Esophagus squamous epithelium (tissue), 5 donors: ENCODE data around the gene RAPGEF5. TPM values are rescaled to one million over a fixed set of nuclear protein-coding genes. Genes with fewer than 3 reads are reported as not detected.

Experiments used
- DNase-seq: peaks from one replicate; lab custom pipeline; 2025; lab: John Stamatoyannopoulos, UW
- H3K27ac ChIP-seq, 4 donors: fragments of 200-600 bp; sonication (generic); one replicate each; pipeline ENCODE4 v1.5.1; 2016 to 2019; ENCODE audit warnings: mild to moderate bottlenecking in 1 of 4
- H3K27me3 ChIP-seq, 4 donors: fragments of 200-600 bp; sonication (generic); 1 replicate in 3 of 4; 2 replicates in 1 of 4; pipeline versions ENCODE4 v1.5.1 to v1.6.0; 2017 to 2021; ENCODE audit warnings: antibody characterized with exemption in 1 of 4
- H3K36me3 ChIP-seq, 3 donors: fragments of 200-600 bp; sonication (generic); one replicate each; pipeline ENCODE4 v1.5.1; 2016 to 2019
- H3K4me1 ChIP-seq, 3 donors: fragments of 200-600 bp; sonication (generic); one replicate each; pipeline ENCODE4 v1.5.1; 2017 to 2019
- H3K4me3 ChIP-seq, 4 donors: fragments of 200-600 bp; sonication (generic); 1 replicate in 3 of 4; 2 replicates in 1 of 4; pipeline ENCODE4 v1.5.1; 2016 to 2019; ENCODE audit warnings: mild to moderate bottlenecking in 2 of 4, moderate library complexity in 1 of 4
- H3K9me3 ChIP-seq, 3 donors: fragments of 200-600 bp; sonication (generic); one replicate each; pipeline ENCODE4 v1.5.1; 2016 to 2019
- POLR2A ChIP-seq, 4 donors: fragments of 450-650 bp; IDR thresholded peaks; one replicate each; pipeline ENCODE4 v1.6.1; 2017; ENCODE audit warnings: antibody characterized with exemption in 4 of 4, mild to moderate bottlenecking in 4 of 4, moderate library complexity in 3 of 4
- WGBS, 2 donors: methylation state at CpG; one replicate each; pipeline ENCODE4 v1.1.5; 2018; 5-methylcytosine and 5-hydroxymethylcytosine counted together
- intact Hi-C: fragments of 100-400 bp; cut with DNase I; formaldehyde crosslinking; loops from one replicate; pipeline ENCODE4 v1.15.0; 2022
- total RNA-seq, 4 donors: library from RNA; depleted of rRNA; stranded (reverse); fragments of >200 nt; gene quantifications; one replicate each; pipeline ENCODE4 v1.1.0, GENCODE V29; 2016
- TF ChIP-seq, protein P1 (sequence below), 6 experiments: fragments of 450-650 bp in 4 of 6; fragments of 200-600 bp in 2 of 6; sonication (generic) in 2 of 6; IDR thresholded peaks; one replicate each; pipeline ENCODE4 v1.5.1; 2016 to 2019; ENCODE audit warnings: antibody characterized with exemption in 6 of 6, mild to moderate bottlenecking in 4 of 6, moderate library complexity in 4 of 6
- donor health status: DM: yes; HTN: yes; CAD: no.

RAPGEF5 gene
- total RNA-seq, 4 donors from 2014 or later = 16.9 to 50.5 (median 38.4) TPM

DNA sequence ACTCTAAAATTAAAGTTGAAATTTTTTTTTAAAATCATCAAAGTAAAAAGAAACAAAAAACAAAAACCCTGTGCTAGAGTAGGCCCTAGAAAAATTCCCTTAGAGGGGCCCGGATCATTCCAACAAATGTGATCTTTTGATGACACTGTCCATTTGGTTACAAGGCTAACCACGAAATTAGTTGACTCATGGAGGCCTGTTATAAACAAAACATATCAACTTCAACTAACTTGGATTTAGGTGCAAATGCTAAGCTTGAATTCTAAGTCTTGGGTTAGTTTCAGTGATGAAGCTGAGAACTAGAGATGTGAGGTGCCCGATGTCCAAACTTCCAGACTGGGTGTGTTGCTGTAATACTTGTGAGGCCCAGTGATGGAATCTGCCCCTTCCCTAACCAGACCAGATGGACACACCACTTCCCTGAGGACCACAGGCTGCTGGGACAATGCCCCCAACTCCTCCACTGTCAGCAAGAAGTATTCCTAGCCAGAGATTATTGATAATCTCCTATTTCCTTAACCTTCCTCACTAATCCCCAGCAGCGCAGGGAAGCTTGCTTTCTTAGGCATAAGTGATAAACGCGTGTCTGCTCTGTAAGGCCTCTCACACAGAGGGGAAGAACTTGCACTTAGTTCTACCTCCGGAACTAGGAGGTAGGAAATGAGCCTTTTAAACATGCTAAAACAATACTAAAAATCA lies 108.7 kb downstream of the RAPGEF5 start:
- Histone ChIP-seq H3K36me3 (peaks cover 0 to 17% (median 0%) of the 10 kb centered on the region in 3 donors), H3K27me3 (no peaks in the 10 kb centered on the region), H3K9me3 (peaks cover 0 to 6% (median 0%) of the 10 kb centered on the region in 3 donors), H3K4me3 (no peak overlapping the region), H3K27ac (no peak overlapping the region), H3K4me1 (no peaks in the 10 kb centered on the region)
- 88 to 89% methylated on average over 7 of the region's 7 CpGs for WGBS, 2 donors
- DNase-seq = no peak
- TF ChIP-seq, protein P1, sequence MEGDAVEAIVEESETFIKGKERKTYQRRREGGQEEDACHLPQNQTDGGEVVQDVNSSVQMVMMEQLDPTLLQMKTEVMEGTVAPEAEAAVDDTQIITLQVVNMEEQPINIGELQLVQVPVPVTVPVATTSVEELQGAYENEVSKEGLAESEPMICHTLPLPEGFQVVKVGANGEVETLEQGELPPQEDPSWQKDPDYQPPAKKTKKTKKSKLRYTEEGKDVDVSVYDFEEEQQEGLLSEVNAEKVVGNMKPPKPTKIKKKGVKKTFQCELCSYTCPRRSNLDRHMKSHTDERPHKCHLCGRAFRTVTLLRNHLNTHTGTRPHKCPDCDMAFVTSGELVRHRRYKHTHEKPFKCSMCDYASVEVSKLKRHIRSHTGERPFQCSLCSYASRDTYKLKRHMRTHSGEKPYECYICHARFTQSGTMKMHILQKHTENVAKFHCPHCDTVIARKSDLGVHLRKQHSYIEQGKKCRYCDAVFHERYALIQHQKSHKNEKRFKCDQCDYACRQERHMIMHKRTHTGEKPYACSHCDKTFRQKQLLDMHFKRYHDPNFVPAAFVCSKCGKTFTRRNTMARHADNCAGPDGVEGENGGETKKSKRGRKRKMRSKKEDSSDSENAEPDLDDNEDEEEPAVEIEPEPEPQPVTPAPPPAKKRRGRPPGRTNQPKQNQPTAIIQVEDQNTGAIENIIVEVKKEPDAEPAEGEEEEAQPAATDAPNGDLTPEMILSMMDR (IDR thresholded peaks at IDR 0.05) = no peak
- TF ChIP-seq POLR2A (IDR thresholded peaks at IDR 0.05) = no peak
- intact Hi-C loops = no loop called here

DNA sequence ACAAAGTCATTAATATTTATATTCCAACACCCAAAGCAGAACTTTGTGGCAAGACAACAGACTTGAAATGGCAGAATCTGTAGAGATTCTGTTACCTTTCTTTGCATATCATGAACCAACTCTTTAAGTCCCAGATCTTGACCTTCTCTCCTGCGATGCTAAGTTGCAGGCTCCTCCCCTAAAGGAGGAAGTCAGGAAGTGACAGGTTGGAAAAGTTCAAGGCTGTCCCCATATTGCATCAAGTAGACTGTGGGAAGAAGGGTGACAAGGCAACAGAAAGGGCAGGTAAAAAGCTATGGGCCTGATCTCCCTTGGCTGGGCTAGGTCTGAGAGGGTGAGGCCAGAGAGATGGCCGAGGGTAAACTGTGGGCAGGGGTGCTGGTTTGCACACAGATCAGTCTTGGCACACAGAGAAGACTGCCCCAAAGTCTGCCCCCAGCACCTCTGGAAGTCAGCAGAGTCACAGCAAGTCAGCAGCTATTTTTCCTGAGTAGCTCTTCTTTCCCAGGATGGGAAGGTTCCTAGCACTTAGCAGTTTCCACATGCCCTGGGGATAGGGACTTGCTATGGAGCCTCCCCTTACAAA lies 115.1 kb downstream of the RAPGEF5 start:
- Histone ChIP-seq H3K9me3 (peaks cover 0 to 6% (median 0%) of the 10 kb centered on the region in 3 donors), H3K27ac (no peak overlapping the region), H3K4me3 (no peak overlapping the region), H3K36me3 (peaks cover 0 to 24% (median 0%) of the 10 kb centered on the region in 3 donors), H3K4me1 (no peaks in the 10 kb centered on the region), H3K27me3 (no peaks in the 10 kb centered on the region)
- TF ChIP-seq, protein P1 (IDR thresholded peaks at IDR 0.05) = no peak
- no peak for TF ChIP-seq POLR2A (IDR thresholded peaks at IDR 0.05)
- intact Hi-C loops = no loop called here
- 96 to 100% methylated on average over 1 to 2 of the region's 2 CpGs for WGBS, 2 donors
- no peak for DNase-seq

DNA sequence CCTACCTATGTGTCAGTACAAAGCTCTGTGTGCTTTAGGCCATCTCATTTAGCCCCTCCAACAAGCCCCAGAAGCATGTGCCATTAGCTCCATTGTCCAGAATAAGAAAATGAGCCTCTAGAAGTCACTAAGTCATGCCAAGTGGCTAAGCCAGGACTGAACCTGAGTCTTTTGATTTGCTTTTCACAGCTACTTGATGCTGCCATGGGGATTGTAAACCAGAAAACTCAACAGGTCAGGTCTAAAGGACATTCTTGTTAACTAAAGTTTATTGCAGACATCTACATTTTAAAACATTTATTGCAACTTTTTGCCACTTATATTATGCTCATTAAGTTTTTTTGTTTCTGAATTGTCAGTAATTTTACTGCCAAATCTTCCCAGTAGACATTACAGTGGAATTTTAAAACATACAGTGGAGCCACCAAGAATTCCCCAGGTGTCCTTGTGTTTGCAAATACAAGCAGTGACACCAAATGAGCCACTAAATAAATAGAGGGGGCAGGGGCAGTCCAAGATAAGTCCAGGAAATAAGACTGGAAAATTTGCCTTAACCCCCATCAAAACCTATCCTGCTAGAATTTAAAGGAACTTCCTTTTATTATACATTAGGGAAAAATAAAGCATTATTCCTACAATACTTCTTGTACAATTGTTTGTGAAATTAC lies 115.9 kb downstream of the RAPGEF5 start:
- Histone ChIP-seq H3K9me3 (peaks cover 0 to 3% (median 0%) of the 10 kb centered on the region in 3 donors), H3K4me3 (no peak overlapping the region), H3K27me3 (no peaks in the 10 kb centered on the region), H3K36me3 (peaks cover 0 to 19% (median 0%) of the 10 kb centered on the region in 3 donors), H3K27ac (no peak overlapping the region), H3K4me1 (no peaks in the 10 kb centered on the region)
- DNase-seq = no peak
- intact Hi-C loops = no loop called here
- TF ChIP-seq POLR2A (IDR thresholded peaks at IDR 0.05) = no peak

DNA sequence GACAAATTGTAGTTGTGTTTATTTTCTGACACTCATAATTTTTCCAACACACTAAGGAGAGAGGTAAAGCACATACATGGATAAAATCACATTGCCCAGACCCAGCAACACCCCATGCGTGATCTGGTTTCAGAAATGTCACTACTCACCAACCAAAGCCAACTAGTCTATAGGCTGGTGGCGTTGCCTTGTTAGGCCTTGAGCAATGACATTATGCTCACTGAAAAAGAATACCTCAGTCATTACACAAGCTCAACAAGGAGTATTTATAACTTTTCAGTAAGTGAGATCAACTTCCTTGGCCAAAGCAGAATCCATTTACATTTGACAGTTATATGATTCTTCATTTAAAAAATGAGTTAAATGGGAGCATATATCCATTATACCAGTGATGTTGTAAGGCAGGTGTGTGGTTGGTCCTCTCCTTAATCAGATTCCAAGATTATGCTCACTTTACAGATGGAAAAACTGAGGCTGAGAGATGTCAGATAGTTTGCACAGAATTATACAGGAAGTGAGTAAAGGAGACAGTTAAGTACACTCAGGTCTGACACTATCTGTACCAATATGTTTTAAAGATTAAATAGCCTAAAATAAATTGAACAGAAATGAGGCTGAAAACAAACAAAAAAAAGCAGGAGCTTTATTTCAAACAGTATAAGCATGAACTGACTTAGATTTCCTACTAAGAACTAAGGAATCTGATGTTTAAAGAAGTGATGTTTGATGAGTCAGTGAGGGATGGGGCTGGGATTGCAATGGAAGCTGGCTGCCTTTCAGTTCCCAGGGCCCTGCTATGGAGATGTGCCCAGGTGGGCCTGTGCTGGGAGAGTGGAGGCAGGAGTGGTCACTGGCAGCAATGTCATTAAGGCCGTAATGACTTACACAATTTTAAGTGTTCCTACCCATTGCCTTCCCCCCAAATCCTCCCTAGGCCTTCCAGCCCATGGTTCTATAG lies 118.3 kb downstream of the RAPGEF5 start:
- Histone ChIP-seq H3K27ac (no peak overlapping the region), H3K9me3 (no peaks in the 10 kb centered on the region)
- intact Hi-C loops = no loop called here

More for the DNA sequence above, 118.3 kb downstream of the RAPGEF5 start:
- no peak for TF ChIP-seq POLR2A (IDR thresholded peaks at IDR 0.05)
- TF ChIP-seq, protein P1 (IDR thresholded peaks at IDR 0.05) = no peak
- no peak overlapping the region for H3K4me3 ChIP-seq
- WGBS, 2 donors = 78 to 79% methylated on average over 3 of the region's 3 CpGs
- no peaks in the 10 kb centered on the region for H3K4me1 ChIP-seq
- peaks cover 0 to 18% (median 0%) of the 10 kb centered on the region in 3 donors for H3K36me3 ChIP-seq
- H3K27me3 ChIP-seq = no peaks in the 10 kb centered on the region
- no peak for DNase-seq
